K562 (cell line): ENCODE measurements around the gene CSF2. TPM values are rescaled to one million over a fixed set of nuclear protein-coding genes. Genes with fewer than 3 reads are reported as not detected.
A peak's percentile ranks its signal among the peaks of the same experiment; 100 is the strongest.

Experiments
- ATF7 ChIP-seq: fragments of 450-650 bp; IDR thresholded peaks from 2 replicates; pipeline ENCODE4 v1.7.1; 2014; ENCODE audit warnings: mild to moderate bottlenecking, moderate library complexity
- C11orf30 ChIP-seq: fragments of 450-650 bp; IDR thresholded peaks from 2 replicates; pipeline ENCODE4 v1.6.1; 2016; ENCODE audit warnings: low read depth, mild to moderate bottlenecking
- CGGBP1 ChIP-seq: fragments of 250-450 bp; sonication (Bioruptor Pico); IDR thresholded peaks from 2 replicates; pipeline ENCODE4 v1.9.0; 2021; ENCODE audit warnings: mild to moderate bottlenecking
- CXXC5 ChIP-seq: fragments of 250-450 bp; sonication (Bioruptor Pico); IDR thresholded peaks from 2 replicates; pipeline ENCODE4 v1.8.0; 2022; ENCODE audit warnings: inconsistent platforms, mild to moderate bottlenecking, moderate library complexity
- FOSL1 ChIP-seq: fragments of 200-800 bp; sonication (Bioruptor generic); conservative IDR thresholded peaks from 2 replicates; pipeline ENCODE4 v1.6.1; 2016; ENCODE audit warnings: missing genetic modification characterization, missing compliant biosample characterization
- L3MBTL2 ChIP-seq: fragments of 450-650 bp; IDR thresholded peaks from 2 replicates; pipeline ENCODE4 v1.6.1; 2016; ENCODE audit warnings: mild to moderate bottlenecking, moderate library complexity
- MECOM ChIP-seq: fragments of 250-450 bp; sonication (Bioruptor Pico); IDR thresholded peaks from 2 replicates; pipeline ENCODE4 v1.8.0; 2022; ENCODE audit warnings: inconsistent platforms
- POLR3A ChIP-seq: IDR thresholded peaks from 2 replicates; pipeline ENCODE4 v1.6.1; 2011; ENCODE audit warnings: borderline replicate concordance, mild to moderate bottlenecking, moderate library complexity; ENCODE audit not compliant: insufficient read length, insufficient read depth; ENCODE audit errors: extremely low read depth
- SMARCA5 ChIP-seq: fragments of 450-650 bp; IDR thresholded peaks from 2 replicates; pipeline ENCODE4 v1.6.1; 2016
- SMARCE1 ChIP-seq: fragments of 450-650 bp; IDR thresholded peaks from 2 replicates; pipeline ENCODE4 v1.7.1; 2016; ENCODE audit warnings: mild to moderate bottlenecking
- SUPT5H ChIP-seq: fragments of 450-650 bp; IDR thresholded peaks from 2 replicates; pipeline ENCODE4 v1.6.1; 2016
- ZNF354B ChIP-seq: fragments of 250-450 bp; sonication (Bioruptor Pico); IDR thresholded peaks from 2 replicates; pipeline ENCODE4 v1.4.0; 2020
- ZNF551 ChIP-seq: fragments of 250-450 bp; sonication (Bioruptor Pico); IDR thresholded peaks from 2 replicates; pipeline ENCODE4 v1.5.0; 2021; ENCODE audit warnings: mild to moderate bottlenecking, moderate library complexity
- ZNF639 ChIP-seq, 2 experiments: fragments of 200-800 bp in 1 of 2; sonication (Bioruptor generic) in 1 of 2; sonication (generic) in 1 of 2; formaldehyde crosslinking in 1 of 2; IDR thresholded peaks in 1 of 2; conservative IDR thresholded peaks in 1 of 2; 2 replicates each; pipeline versions ENCODE4 v1.5.0 to v1.6.1; 2016 to 2020; ENCODE audit warnings: missing compliant biosample characterization in 1 of 2, missing genetic modification characterization in 1 of 2, missing genetic modification reagents in 1 of 2
- polyA plus RNA-seq, 8 experiments: library from polyadenylated mRNA; depleted of rRNA in 4 of 8; stranded (reverse) in 5 of 8; unstranded in 3 of 8; fragments of >200 nt; fragmentation: Nextera tagmentation in 2 of 8; fragmentation: Illumina TruSeq in 1 of 8; extraction: Ambion mirVana in 2 of 8; extraction: Trizol in 1 of 8; gene quantifications; 2 replicates each; pipeline versions ENCODE4 v1.2.1 to v1.2.3, GENCODE V29; 2011 to 2014; ENCODE audit warnings: inconsistent platforms in 1 of 8, missing spikeins in 1 of 8
- total RNA-seq, 7 experiments: library from RNA; depleted of rRNA in 6 of 7; stranded (reverse); fragments of >200 nt in 6 of 7; fragmentation: Illumina TruSeq in 2 of 7; extraction: Trizol in 2 of 7; gene quantifications; 2 replicates each; pipeline versions ENCODE4 v1.2.1 to v1.2.3, GENCODE V29; 2011 to 2021; ENCODE audit warnings: low replicate concordance in 1 of 7
- TF ChIP-seq, protein P1 (sequence below): fragments of 450-650 bp; IDR thresholded peaks from 2 replicates; pipeline ENCODE4 v1.7.0; 2016; ENCODE audit warnings: borderline replicate concordance
- TF ChIP-seq, protein P2 (sequence below): fragments of 250-450 bp; sonication (Bioruptor Pico); IDR thresholded peaks from 2 replicates; pipeline ENCODE4 v1.5.0; 2020; ENCODE audit warnings: mild to moderate bottlenecking, borderline replicate concordance
- TF ChIP-seq, protein P3 (sequence below): sonication (generic); formaldehyde crosslinking; IDR thresholded peaks from 2 replicates; pipeline ENCODE4 v1.8.1; 2023; ENCODE audit warnings: mild to moderate bottlenecking, missing genetic modification reagents
- TF ChIP-seq, protein P4 (sequence below): sonication (generic); formaldehyde crosslinking; IDR thresholded peaks from 2 replicates; pipeline ENCODE4 v1.4.0; 2020; ENCODE audit warnings: mild to moderate bottlenecking, missing genetic modification reagents

Gene CSF2
- total and polyA plus RNA-seq, 9 of the 15 experiments (the other 6 are each of a cell fraction or from before 2014, with no cell fraction given), result 0.25 to 0.29 TPM; not detected in 7

DNA sequence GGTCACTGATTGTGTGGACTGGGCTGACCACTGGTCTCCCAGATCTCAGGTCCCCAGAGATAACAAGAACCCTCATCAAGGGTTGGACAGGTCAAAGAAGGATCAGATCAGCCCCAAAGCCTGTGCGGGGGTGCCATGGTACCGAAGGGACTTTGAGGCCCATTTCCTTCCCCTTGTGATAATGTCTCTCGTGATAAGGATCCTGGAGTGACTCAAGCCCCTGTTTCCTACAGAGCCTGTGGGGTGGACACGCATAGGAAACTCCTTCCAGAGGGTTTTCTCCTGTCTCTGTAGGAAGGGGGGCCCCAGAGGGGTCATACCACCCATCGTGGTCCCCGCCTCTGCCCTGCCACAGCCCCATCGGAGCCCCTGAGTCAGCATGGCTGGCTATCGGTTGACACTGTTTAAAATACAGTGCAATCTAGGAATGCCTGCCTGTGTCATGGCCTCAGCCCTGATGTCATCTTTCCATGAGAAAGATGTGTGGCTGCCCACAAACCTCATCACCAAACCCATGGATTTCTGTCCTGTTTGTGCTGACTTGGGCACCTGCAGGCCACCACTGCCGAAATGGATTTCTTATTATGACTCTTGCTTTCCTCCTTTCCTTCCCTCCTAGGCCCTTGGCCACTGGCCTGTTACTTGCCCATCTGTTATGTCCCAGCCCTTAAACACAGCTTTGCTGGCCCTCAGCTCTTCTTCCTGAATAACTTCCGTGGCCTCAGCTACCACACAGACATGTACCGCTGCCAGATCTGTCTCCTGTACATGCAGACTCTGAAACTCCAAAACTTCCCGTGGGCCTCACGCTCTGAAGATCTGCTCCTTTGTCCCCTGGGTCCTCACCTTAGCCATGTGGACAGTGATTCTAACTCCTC, 2.9 kb upstream of the CSF2 start (continued):
- TF ChIP-seq, protein P1, sequence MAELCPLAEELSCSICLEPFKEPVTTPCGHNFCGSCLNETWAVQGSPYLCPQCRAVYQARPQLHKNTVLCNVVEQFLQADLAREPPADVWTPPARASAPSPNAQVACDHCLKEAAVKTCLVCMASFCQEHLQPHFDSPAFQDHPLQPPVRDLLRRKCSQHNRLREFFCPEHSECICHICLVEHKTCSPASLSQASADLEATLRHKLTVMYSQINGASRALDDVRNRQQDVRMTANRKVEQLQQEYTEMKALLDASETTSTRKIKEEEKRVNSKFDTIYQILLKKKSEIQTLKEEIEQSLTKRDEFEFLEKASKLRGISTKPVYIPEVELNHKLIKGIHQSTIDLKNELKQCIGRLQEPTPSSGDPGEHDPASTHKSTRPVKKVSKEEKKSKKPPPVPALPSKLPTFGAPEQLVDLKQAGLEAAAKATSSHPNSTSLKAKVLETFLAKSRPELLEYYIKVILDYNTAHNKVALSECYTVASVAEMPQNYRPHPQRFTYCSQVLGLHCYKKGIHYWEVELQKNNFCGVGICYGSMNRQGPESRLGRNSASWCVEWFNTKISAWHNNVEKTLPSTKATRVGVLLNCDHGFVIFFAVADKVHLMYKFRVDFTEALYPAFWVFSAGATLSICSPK, result no peak
- TF ChIP-seq POLR3A, result no peak
- TF ChIP-seq CXXC5 (CRISPR knock-in tag), result peak; percentile 45
- TF ChIP-seq, protein P2, sequence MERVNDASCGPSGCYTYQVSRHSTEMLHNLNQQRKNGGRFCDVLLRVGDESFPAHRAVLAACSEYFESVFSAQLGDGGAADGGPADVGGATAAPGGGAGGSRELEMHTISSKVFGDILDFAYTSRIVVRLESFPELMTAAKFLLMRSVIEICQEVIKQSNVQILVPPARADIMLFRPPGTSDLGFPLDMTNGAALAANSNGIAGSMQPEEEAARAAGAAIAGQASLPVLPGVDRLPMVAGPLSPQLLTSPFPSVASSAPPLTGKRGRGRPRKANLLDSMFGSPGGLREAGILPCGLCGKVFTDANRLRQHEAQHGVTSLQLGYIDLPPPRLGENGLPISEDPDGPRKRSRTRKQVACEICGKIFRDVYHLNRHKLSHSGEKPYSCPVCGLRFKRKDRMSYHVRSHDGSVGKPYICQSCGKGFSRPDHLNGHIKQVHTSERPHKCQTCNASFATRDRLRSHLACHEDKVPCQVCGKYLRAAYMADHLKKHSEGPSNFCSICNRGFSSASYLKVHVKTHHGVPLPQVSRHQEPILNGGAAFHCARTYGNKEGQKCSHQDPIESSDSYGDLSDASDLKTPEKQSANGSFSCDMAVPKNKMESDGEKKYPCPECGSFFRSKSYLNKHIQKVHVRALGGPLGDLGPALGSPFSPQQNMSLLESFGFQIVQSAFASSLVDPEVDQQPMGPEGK (CRISPR knock-in tag), result no peak
- peak; percentile 76 for TF ChIP-seq C11orf30
- TF ChIP-seq SUPT5H, result no peak
- TF ChIP-seq L3MBTL2, result peak; percentile 41; the same call in 1 of the 2 replicates
- TF ChIP-seq MECOM (CRISPR knock-in tag), result no peak
- TF ChIP-seq SMARCE1, result peak; percentile 62; the same call in 1 of the 2 replicates
- peak; percentile 71 for TF ChIP-seq ATF7
- TF ChIP-seq ZNF354B, result no peak
- no peak for TF ChIP-seq SMARCA5
- TF ChIP-seq, protein P3, sequence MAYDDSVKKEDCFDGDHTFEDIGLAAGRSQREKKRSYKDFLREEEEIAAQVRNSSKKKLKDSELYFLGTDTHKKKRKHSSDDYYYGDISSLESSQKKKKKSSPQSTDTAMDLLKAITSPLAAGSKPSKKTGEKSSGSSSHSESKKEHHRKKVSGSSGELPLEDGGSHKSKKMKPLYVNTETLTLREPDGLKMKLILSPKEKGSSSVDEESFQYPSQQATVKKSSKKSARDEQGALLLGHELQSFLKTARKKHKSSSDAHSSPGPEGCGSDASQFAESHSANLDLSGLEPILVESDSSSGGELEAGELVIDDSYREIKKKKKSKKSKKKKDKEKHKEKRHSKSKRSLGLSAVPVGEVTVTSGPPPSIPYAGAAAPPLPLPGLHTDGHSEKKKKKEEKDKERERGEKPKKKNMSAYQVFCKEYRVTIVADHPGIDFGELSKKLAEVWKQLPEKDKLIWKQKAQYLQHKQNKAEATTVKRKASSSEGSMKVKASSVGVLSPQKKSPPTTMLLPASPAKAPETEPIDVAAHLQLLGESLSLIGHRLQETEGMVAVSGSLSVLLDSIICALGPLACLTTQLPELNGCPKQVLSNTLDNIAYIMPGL (CRISPR knock-in tag), result no peak
- TF ChIP-seq, protein P4, sequence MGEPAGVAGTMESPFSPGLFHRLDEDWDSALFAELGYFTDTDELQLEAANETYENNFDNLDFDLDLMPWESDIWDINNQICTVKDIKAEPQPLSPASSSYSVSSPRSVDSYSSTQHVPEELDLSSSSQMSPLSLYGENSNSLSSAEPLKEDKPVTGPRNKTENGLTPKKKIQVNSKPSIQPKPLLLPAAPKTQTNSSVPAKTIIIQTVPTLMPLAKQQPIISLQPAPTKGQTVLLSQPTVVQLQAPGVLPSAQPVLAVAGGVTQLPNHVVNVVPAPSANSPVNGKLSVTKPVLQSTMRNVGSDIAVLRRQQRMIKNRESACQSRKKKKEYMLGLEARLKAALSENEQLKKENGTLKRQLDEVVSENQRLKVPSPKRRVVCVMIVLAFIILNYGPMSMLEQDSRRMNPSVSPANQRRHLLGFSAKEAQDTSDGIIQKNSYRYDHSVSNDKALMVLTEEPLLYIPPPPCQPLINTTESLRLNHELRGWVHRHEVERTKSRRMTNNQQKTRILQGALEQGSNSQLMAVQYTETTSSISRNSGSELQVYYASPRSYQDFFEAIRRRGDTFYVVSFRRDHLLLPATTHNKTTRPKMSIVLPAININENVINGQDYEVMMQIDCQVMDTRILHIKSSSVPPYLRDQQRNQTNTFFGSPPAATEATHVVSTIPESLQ (CRISPR knock-in tag), result 0 out of 2 replicates have a peak, but pooled peaks have one; percentile 15
- no peak for TF ChIP-seq ZNF551 (CRISPR knock-in tag)
- peak; percentile 91 for TF ChIP-seq FOSL1 (tag)
- TF ChIP-seq ZNF639 (CRISPR knock-in tag; conservative IDR thresholded peaks at IDR 0.05 in 1 of 2, IDR thresholded peaks at IDR 0.05 in 1 of 2), result peak in 1 of 2 experiments; percentile 56; a peak in 1 of 4 replicates
- no peak for TF ChIP-seq CGGBP1 (CRISPR knock-in tag)
